ENCODE results near the gene P4HA3. TPM values are rescaled to one million over a fixed set of nuclear protein-coding genes. Genes with fewer than 3 reads are reported as not detected.

P4HA3 gene
- total and polyA plus RNA-seq, 4 donors: 0.07 to 0.59 (median 0.33) TPM

DNA sequence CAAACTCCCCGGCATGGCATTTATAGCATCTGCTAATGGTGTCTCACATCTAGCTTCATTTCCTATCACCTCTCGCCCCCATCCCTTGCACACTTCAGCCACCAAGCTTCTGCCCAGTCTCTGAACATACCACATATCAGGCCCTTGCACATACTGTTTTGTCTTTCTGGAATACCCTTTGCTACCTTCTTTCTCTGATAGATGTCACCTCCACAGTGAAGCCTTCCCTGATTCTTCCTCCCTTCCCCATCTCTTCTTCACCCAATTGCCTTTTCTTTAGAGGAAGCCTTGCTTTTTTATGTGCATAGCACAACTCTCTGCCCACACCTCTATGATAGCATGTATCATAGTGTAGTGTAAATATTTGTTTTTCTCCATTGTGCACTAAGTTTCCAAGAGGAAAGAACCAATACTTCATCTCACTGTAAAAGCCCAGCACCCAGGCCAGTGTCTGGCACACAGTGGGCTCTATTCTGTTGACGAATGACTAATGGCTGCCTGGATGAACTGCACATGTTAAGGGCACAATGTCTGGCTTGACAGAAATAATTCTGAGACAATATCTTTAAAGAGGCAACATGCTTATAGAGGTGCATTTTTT is 27.8 kb downstream of the P4HA3 start:
- H3K27ac ChIP-seq (ENCODE audit: low read depth in 1 of 2, low read length in 2 of 2): no peak overlapping the region
- no peaks in the 10 kb centered on the region for H3K27me3 ChIP-seq (ENCODE audit: control insufficient read depth in 4 of 4, insufficient read depth in 4 of 4, low read length in 3 of 4)
- H3K36me3 ChIP-seq (ENCODE audit: control insufficient read depth in 4 of 4, insufficient read depth in 3 of 4, low read depth in 1 of 4, low read length in 3 of 4): no peaks in the 10 kb centered on the region
- H3K4me1 ChIP-seq (ENCODE audit: control insufficient read depth in 4 of 4, insufficient read depth in 4 of 4, low read length in 3 of 4): no peaks in the 10 kb centered on the region
- no peak for TF ChIP-seq FOXA2 (IDR thresholded peaks at IDR 0.05)
- TF ChIP-seq NR2F2 (IDR thresholded peaks at IDR 0.05): no peak
- no peak for TF ChIP-seq JUND (IDR thresholded peaks at IDR 0.05)
- TF ChIP-seq, protein P1, sequence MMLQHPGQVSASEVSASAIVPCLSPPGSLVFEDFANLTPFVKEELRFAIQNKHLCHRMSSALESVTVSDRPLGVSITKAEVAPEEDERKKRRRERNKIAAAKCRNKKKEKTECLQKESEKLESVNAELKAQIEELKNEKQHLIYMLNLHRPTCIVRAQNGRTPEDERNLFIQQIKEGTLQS (IDR thresholded peaks at IDR 0.05): no peak
- no peak for TF ChIP-seq SP1 (IDR thresholded peaks at IDR 0.05)
- no peak for TF ChIP-seq TAF1 (conservative IDR thresholded peaks at IDR 0.05)
- H3K9ac ChIP-seq (ENCODE audit: low read depth in 1 of 2, low read length in 2 of 2): no peak overlapping the region
- no peak for DNase-seq (ENCODE audit: low spot score)
- WGBS: 85% methylated on average over 3 of the region's 3 CpGs
- H3K9me3 ChIP-seq (ENCODE audit: control insufficient read depth in 4 of 4, low read length in 3 of 4): no peaks in the 10 kb centered on the region
- no peak overlapping the region for H3K4me3 ChIP-seq (ENCODE audit: low read depth in 1 of 3, low read length in 3 of 3)

DNA sequence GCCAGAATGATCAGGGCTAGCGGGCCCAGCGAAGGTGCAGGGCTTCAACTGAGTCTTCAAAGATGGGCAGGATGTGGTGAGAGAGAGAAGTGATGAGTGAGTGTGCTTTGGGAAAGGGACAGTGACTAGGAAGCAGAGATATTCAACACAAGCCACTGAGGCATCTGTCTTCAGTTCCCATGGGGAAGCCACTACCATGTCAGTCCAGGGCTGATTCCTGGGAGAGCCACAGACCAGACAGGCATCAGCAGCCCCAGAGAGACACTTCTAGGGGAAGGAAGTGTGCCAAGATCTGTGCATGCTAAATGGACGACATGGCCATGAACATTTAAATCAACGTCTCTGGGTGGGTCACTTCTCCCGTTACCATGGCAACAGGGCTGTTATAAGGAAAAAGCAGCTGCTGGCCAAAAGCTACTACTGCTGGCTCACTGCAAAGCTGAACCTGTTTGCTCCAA is 28.5 kb downstream of the P4HA3 start:
- Histone ChIP-seq H3K9ac (ENCODE audit: low read depth in 1 of 2, low read length in 2 of 2) (no peak overlapping the region), H3K27me3 (ENCODE audit: control insufficient read depth in 4 of 4, insufficient read depth in 4 of 4, low read length in 3 of 4) (no peaks in the 10 kb centered on the region), H3K36me3 (ENCODE audit: control insufficient read depth in 4 of 4, insufficient read depth in 3 of 4, low read depth in 1 of 4, low read length in 3 of 4) (no peaks in the 10 kb centered on the region), H3K4me3 (ENCODE audit: low read depth in 1 of 3, low read length in 3 of 3) (no peak overlapping the region), H3K27ac (ENCODE audit: low read depth in 1 of 2, low read length in 2 of 2) (no peak overlapping the region), H3K9me3 (ENCODE audit: control insufficient read depth in 4 of 4, low read length in 3 of 4) (no peaks in the 10 kb centered on the region), H3K4me1 (ENCODE audit: control insufficient read depth in 4 of 4, insufficient read depth in 4 of 4, low read length in 3 of 4) (no peaks in the 10 kb centered on the region)
- 64% methylated on average over 5 of the region's 5 CpGs for WGBS
- no peak for TF ChIP-seq RAD21 (IDR thresholded peaks at IDR 0.05)
- TF ChIP-seq GABPA (IDR thresholded peaks at IDR 0.05 in 1 of 2, conservative IDR thresholded peaks at IDR 0.05 in 1 of 2): no peak
- TF ChIP-seq FOXA2 (IDR thresholded peaks at IDR 0.05): no peak
- no peak for TF ChIP-seq YY1 (IDR thresholded peaks at IDR 0.05)
- no peak for TF ChIP-seq EGR1 (IDR thresholded peaks at IDR 0.05; ENCODE audit: low read depth in 2 of 2)
- no peak for TF ChIP-seq TAF1 (conservative IDR thresholded peaks at IDR 0.05)
- TF ChIP-seq FOXA1 (IDR thresholded peaks at IDR 0.05): no peak
- TF ChIP-seq NR2F2 (IDR thresholded peaks at IDR 0.05): no peak
- no peak for TF ChIP-seq HNF4A (conservative IDR thresholded peaks at IDR 0.05)
- TF ChIP-seq, protein P1 (IDR thresholded peaks at IDR 0.05): no peak
- no peak for TF ChIP-seq RXRA (IDR thresholded peaks at IDR 0.05)
- TF ChIP-seq, protein P2, sequence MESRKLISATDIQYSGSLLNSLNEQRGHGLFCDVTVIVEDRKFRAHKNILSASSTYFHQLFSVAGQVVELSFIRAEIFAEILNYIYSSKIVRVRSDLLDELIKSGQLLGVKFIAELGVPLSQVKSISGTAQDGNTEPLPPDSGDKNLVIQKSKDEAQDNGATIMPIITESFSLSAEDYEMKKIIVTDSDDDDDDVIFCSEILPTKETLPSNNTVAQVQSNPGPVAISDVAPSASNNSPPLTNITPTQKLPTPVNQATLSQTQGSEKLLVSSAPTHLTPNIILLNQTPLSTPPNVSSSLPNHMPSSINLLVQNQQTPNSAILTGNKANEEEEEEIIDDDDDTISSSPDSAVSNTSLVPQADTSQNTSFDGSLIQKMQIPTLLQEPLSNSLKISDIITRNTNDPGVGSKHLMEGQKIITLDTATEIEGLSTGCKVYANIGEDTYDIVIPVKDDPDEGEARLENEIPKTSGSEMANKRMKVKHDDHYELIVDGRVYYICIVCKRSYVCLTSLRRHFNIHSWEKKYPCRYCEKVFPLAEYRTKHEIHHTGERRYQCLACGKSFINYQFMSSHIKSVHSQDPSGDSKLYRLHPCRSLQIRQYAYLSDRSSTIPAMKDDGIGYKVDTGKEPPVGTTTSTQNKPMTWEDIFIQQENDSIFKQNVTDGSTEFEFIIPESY (IDR thresholded peaks at IDR 0.05): no peak
- no peak for DNase-seq (ENCODE audit: low spot score)

DNA sequence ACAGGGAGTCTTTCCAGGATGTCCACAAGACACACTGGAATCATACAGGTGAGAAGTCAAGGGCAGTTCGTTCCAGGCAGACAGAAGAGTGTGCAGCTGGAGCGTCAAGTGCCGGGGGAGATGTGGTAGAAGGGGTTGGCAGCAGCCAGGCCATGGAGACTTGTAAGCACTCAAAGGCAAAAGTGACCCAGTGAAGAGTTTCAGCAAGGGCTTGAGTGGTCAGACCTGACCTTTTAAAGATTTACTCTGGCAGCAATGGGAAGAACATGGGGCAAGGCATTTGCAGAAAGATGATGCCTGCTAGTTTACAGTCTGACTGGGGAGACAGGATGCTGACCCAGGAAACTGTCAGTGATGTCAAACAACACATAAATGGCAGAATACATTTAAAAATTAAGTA is 29.0 kb downstream of the P4HA3 start:
- WGBS: 89% methylated on average over 3 of the region's 3 CpGs
- H3K9ac ChIP-seq (ENCODE audit: low read depth in 1 of 2, low read length in 2 of 2): no peak overlapping the region
- no peaks in the 10 kb centered on the region for H3K4me1 ChIP-seq (ENCODE audit: control insufficient read depth in 4 of 4, insufficient read depth in 4 of 4, low read length in 3 of 4)
- H3K27me3 ChIP-seq (ENCODE audit: control insufficient read depth in 4 of 4, insufficient read depth in 4 of 4, low read length in 3 of 4): no peaks in the 10 kb centered on the region
- TF ChIP-seq RAD21 (IDR thresholded peaks at IDR 0.05) (no peak), GABPA (IDR thresholded peaks at IDR 0.05 in 1 of 2, conservative IDR thresholded peaks at IDR 0.05 in 1 of 2) (no peak), EGR1 (IDR thresholded peaks at IDR 0.05; ENCODE audit: low read depth in 2 of 2) (no peak), HNF4A (conservative IDR thresholded peaks at IDR 0.05) (no peak), RXRA (IDR thresholded peaks at IDR 0.05) (no peak), NR2F2 (IDR thresholded peaks at IDR 0.05) (no peak), HNF4G (IDR thresholded peaks at IDR 0.05) (no peak), SP1 (IDR thresholded peaks at IDR 0.05) (no peak)
- TF ChIP-seq, protein P3, sequence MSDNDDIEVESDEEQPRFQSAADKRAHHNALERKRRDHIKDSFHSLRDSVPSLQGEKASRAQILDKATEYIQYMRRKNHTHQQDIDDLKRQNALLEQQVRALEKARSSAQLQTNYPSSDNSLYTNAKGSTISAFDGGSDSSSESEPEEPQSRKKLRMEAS (IDR thresholded peaks at IDR 0.05): no peak
- TF ChIP-seq, protein P4, sequence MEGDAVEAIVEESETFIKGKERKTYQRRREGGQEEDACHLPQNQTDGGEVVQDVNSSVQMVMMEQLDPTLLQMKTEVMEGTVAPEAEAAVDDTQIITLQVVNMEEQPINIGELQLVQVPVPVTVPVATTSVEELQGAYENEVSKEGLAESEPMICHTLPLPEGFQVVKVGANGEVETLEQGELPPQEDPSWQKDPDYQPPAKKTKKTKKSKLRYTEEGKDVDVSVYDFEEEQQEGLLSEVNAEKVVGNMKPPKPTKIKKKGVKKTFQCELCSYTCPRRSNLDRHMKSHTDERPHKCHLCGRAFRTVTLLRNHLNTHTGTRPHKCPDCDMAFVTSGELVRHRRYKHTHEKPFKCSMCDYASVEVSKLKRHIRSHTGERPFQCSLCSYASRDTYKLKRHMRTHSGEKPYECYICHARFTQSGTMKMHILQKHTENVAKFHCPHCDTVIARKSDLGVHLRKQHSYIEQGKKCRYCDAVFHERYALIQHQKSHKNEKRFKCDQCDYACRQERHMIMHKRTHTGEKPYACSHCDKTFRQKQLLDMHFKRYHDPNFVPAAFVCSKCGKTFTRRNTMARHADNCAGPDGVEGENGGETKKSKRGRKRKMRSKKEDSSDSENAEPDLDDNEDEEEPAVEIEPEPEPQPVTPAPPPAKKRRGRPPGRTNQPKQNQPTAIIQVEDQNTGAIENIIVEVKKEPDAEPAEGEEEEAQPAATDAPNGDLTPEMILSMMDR (IDR thresholded peaks at IDR 0.05; ENCODE audit: low read depth, low read length, missing input control): no peak
- TF ChIP-seq, protein P2 (IDR thresholded peaks at IDR 0.05): no peak
- no peak overlapping the region for H3K4me3 ChIP-seq (ENCODE audit: low read depth in 1 of 3, low read length in 3 of 3)
- H3K27ac ChIP-seq (ENCODE audit: low read depth in 1 of 2, low read length in 2 of 2): no peak overlapping the region
- H3K9me3 ChIP-seq (ENCODE audit: control insufficient read depth in 4 of 4, low read length in 3 of 4): no peaks in the 10 kb centered on the region
- no peaks in the 10 kb centered on the region for H3K36me3 ChIP-seq (ENCODE audit: control insufficient read depth in 4 of 4, insufficient read depth in 3 of 4, low read depth in 1 of 4, low read length in 3 of 4)
- DNase-seq (ENCODE audit: low spot score): no peak
